ENCODE results near the gene CDC42EP3.

- TF ChIP-seq CTCF (IDR thresholded peaks at IDR 0.05; ENCODE audit: poor library complexity, severe bottlenecking) (no peak), EZH2 (IDR thresholded peaks at IDR 0.05; ENCODE audit: borderline replicate concordance, insufficient read depth, low read length, poor library complexity, severe bottlenecking) (no peak), EP300 (conservative IDR thresholded peaks at IDR 0.05; ENCODE audit: poor library complexity, severe bottlenecking) (no peak), TAF1 (IDR thresholded peaks at IDR 0.05; ENCODE audit: low read depth) (no peak), RAD21 (conservative IDR thresholded peaks at IDR 0.05) (no peak), POLR2AphosphoS5 (IDR thresholded peaks at IDR 0.05) (no peak), SMC3 (conservative IDR thresholded peaks at IDR 0.05; ENCODE audit: poor library complexity) (no peak), MXI1 (conservative IDR thresholded peaks at IDR 0.05; ENCODE audit: poor library complexity, severe bottlenecking) (no peak)
- TF ChIP-seq, protein P1, sequence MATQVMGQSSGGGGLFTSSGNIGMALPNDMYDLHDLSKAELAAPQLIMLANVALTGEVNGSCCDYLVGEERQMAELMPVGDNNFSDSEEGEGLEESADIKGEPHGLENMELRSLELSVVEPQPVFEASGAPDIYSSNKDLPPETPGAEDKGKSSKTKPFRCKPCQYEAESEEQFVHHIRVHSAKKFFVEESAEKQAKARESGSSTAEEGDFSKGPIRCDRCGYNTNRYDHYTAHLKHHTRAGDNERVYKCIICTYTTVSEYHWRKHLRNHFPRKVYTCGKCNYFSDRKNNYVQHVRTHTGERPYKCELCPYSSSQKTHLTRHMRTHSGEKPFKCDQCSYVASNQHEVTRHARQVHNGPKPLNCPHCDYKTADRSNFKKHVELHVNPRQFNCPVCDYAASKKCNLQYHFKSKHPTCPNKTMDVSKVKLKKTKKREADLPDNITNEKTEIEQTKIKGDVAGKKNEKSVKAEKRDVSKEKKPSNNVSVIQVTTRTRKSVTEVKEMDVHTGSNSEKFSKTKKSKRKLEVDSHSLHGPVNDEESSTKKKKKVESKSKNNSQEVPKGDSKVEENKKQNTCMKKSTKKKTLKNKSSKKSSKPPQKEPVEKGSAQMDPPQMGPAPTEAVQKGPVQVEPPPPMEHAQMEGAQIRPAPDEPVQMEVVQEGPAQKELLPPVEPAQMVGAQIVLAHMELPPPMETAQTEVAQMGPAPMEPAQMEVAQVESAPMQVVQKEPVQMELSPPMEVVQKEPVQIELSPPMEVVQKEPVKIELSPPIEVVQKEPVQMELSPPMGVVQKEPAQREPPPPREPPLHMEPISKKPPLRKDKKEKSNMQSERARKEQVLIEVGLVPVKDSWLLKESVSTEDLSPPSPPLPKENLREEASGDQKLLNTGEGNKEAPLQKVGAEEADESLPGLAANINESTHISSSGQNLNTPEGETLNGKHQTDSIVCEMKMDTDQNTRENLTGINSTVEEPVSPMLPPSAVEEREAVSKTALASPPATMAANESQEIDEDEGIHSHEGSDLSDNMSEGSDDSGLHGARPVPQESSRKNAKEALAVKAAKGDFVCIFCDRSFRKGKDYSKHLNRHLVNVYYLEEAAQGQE (IDR thresholded peaks at IDR 0.05; ENCODE audit: borderline replicate concordance) = no peak
These were observed 3.5 kb upstream of the CDC42EP3 start for GRCh38 chr2:37674946-37675345.

All from neural cell (in vitro differentiated cells).